PC-3 (cell line): ENCODE results near the gene SYNJ2.

Experiments
- EZH2phosphoT487 ChIP-seq: fragments of 300-600 bp; sonication (generic); IDR thresholded peaks from 2 replicates; pipeline ENCODE4 v1.6.1; 2018; ENCODE audit warnings: mild to moderate bottlenecking, antibody characterized with exemption, low read length, borderline replicate concordance
- TF ChIP-seq, protein P1 (sequence below): fragments of 300-600 bp; sonication (generic); conservative IDR thresholded peaks from 2 replicates; pipeline ENCODE4 v1.5.1; 2017; ENCODE audit warnings: antibody characterized with exemption, low read depth, mild to moderate bottlenecking, low read length

DNA sequence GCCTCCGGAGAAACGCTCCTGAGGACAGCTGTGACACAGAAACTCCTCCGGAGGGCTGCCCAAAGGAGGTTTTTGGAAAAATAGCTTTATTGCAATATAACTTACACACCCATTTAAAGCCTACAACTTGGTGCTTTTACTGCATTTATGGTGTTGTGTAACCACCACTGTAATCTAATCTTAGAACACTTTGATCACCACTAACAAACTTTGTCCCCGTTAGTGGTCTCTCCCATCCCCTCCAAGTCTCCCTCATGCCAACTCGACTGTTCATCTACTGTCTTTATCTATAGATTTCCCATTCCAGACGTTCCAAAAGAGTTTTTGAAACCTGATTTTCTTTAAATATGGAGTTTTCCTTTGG is 62.8 kb downstream of the SYNJ2 start:
- TF ChIP-seq, protein P1, sequence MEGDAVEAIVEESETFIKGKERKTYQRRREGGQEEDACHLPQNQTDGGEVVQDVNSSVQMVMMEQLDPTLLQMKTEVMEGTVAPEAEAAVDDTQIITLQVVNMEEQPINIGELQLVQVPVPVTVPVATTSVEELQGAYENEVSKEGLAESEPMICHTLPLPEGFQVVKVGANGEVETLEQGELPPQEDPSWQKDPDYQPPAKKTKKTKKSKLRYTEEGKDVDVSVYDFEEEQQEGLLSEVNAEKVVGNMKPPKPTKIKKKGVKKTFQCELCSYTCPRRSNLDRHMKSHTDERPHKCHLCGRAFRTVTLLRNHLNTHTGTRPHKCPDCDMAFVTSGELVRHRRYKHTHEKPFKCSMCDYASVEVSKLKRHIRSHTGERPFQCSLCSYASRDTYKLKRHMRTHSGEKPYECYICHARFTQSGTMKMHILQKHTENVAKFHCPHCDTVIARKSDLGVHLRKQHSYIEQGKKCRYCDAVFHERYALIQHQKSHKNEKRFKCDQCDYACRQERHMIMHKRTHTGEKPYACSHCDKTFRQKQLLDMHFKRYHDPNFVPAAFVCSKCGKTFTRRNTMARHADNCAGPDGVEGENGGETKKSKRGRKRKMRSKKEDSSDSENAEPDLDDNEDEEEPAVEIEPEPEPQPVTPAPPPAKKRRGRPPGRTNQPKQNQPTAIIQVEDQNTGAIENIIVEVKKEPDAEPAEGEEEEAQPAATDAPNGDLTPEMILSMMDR = no peak
- no peak for TF ChIP-seq EZH2phosphoT487
